H9 (cell line): ENCODE measurements around the gene SIDT2. TPM values are rescaled to one million over a fixed set of nuclear protein-coding genes. Genes with fewer than 3 reads are reported as not detected.

Experiments used
- DNase-seq: peaks from one replicate; pipeline ENCODE4 v3.0.0-alpha.2; 2017
- H2AFZ ChIP-seq: one replicate; pipeline ENCODE4 v1.6.1; 2013; ENCODE audit warnings: mild to moderate bottlenecking, low read length, control low read depth, moderate library complexity
- H2AK5ac ChIP-seq: 2 replicates; pipeline ENCODE4 v1.6.1; 2013; ENCODE audit warnings: low read length, control low read depth, mixed read lengths; ENCODE audit not compliant: insufficient read length
- H2BK120ac ChIP-seq: one replicate; pipeline ENCODE4 v1.6.1; 2013; ENCODE audit warnings: low read depth, mild to moderate bottlenecking, low read length, control low read depth, inconsistent platforms; ENCODE audit not compliant: poor library complexity, severe bottlenecking
- H2BK12ac ChIP-seq: 2 replicates; pipeline ENCODE4 v1.6.1; 2013; ENCODE audit warnings: low read length, control low read depth, mixed read lengths, low read depth; ENCODE audit not compliant: insufficient read length
- H2BK15ac ChIP-seq: 2 replicates; pipeline ENCODE4 v1.6.1; 2013; ENCODE audit warnings: low read depth, low read length, control low read depth
- H2BK20ac ChIP-seq: one replicate; pipeline ENCODE4 v1.6.1; 2013; ENCODE audit warnings: low read depth, mild to moderate bottlenecking, low read length, control low read depth, inconsistent platforms; ENCODE audit not compliant: poor library complexity, severe bottlenecking
- H2BK5ac ChIP-seq: 2 replicates; pipeline ENCODE4 v1.6.1; 2013; ENCODE audit warnings: low read length, control low read depth, mixed read lengths; ENCODE audit not compliant: insufficient read length
- H3K14ac ChIP-seq: 2 replicates; pipeline ENCODE4 v1.6.1; 2013; ENCODE audit warnings: low read length, control low read depth; ENCODE audit not compliant: insufficient read depth
- H3K18ac ChIP-seq: 2 replicates; pipeline ENCODE4 v1.6.1; 2013; ENCODE audit warnings: low read depth, mild to moderate bottlenecking, mixed read lengths, low read length, control low read depth; ENCODE audit not compliant: insufficient read length
- H3K23ac ChIP-seq: 2 replicates; pipeline ENCODE4 v1.6.1; 2013; ENCODE audit warnings: low read length, control low read depth, mixed read lengths, low read depth; ENCODE audit not compliant: insufficient read length
- H3K23me2 ChIP-seq: 2 replicates; pipeline ENCODE4 v1.6.1; 2013; ENCODE audit warnings: low read depth, mild to moderate bottlenecking, mixed read lengths, low read length, control low read depth; ENCODE audit not compliant: insufficient read length, poor library complexity, severe bottlenecking
- H3K27ac ChIP-seq: 2 replicates; pipeline ENCODE4 v1.5.1; 2013; ENCODE audit warnings: low read length, control low read depth, mixed read lengths, low read depth; ENCODE audit not compliant: insufficient read length
- H3K27me3 ChIP-seq: 2 replicates; pipeline ENCODE4 v1.6.1; 2013; ENCODE audit warnings: low read length, control low read depth, inconsistent platforms; ENCODE audit not compliant: insufficient read depth
- H3K4ac ChIP-seq: 2 replicates; pipeline ENCODE4 v1.6.1; 2013; ENCODE audit warnings: low read depth, mild to moderate bottlenecking, control low read depth, inconsistent platforms, low read length, moderate library complexity
- H3K4me1 ChIP-seq: 2 replicates; pipeline ENCODE4 v1.6.1; 2013; ENCODE audit warnings: low read length, control low read depth, inconsistent platforms; ENCODE audit not compliant: insufficient read depth
- H3K4me2 ChIP-seq: 2 replicates; pipeline ENCODE4 v1.6.1; 2013; ENCODE audit warnings: low read length, control low read depth, mixed read lengths; ENCODE audit not compliant: insufficient read length, insufficient read depth
- H3K56ac ChIP-seq: 2 replicates; pipeline ENCODE4 v1.6.1; 2013; ENCODE audit warnings: low read depth, mild to moderate bottlenecking, mixed read lengths, low read length, control low read depth; ENCODE audit not compliant: insufficient read length
- H3K79me1 ChIP-seq: 2 replicates; pipeline ENCODE4 v1.6.1; 2013; ENCODE audit warnings: low read depth, mild to moderate bottlenecking, moderate library complexity, low read length, control low read depth, inconsistent platforms; ENCODE audit not compliant: insufficient read depth, poor library complexity, severe bottlenecking
- H3K79me2 ChIP-seq: 2 replicates; pipeline ENCODE4 v1.6.1; 2013; ENCODE audit warnings: low read length, control low read depth, inconsistent platforms; ENCODE audit not compliant: insufficient read depth
- H3K9ac ChIP-seq: 2 replicates; pipeline ENCODE4 v1.6.1; 2013; ENCODE audit warnings: low read length, control low read depth, mixed read lengths; ENCODE audit not compliant: insufficient read length; ENCODE audit errors: extremely low read depth
- H3K9me3 ChIP-seq: one replicate; pipeline ENCODE4 v1.6.1; 2013; ENCODE audit warnings: low read depth, low read length, inconsistent platforms; ENCODE audit not compliant: control insufficient read depth
- H3T11ph ChIP-seq: one replicate; pipeline ENCODE4 v1.6.1; 2013; ENCODE audit warnings: mild to moderate bottlenecking, low read length, control low read depth, inconsistent platforms
- H4K20me1 ChIP-seq: one replicate; pipeline ENCODE4 v1.6.1; 2013; ENCODE audit not compliant: control insufficient read depth, insufficient read length, insufficient read depth
- H4K5ac ChIP-seq: 2 replicates; pipeline ENCODE4 v1.6.1; 2013; ENCODE audit warnings: low read depth, mild to moderate bottlenecking, mixed read lengths, low read length, control low read depth; ENCODE audit not compliant: insufficient read length
- H4K8ac ChIP-seq: replicated peaks from 2 replicates; pipeline ENCODE4 v1.6.1; 2013; ENCODE audit warnings: low read length, control low read depth, mixed read lengths, low read depth; ENCODE audit not compliant: insufficient read length
- H4K91ac ChIP-seq: 2 replicates; pipeline ENCODE4 v1.6.1; 2013; ENCODE audit warnings: low read depth, mild to moderate bottlenecking, moderate library complexity, mixed read lengths, low read length, control low read depth; ENCODE audit not compliant: insufficient read length
- H3K27ac Mint-ChIP-seq, 3 experiments: 2 replicates in 2 of 3; 3 replicates in 1 of 3; pipeline ENCODE4 v1.8.0; 2020 to 2021; ENCODE audit warnings: mixed read lengths in 3 of 3, mild to moderate bottlenecking in 1 of 3, moderate library complexity in 1 of 3
- H3K27me3 Mint-ChIP-seq: 2 replicates; pipeline ENCODE4 v1.8.0; 2021; ENCODE audit warnings: low read depth, mild to moderate bottlenecking, moderate library complexity, mixed read lengths
- H3K36me3 Mint-ChIP-seq, 3 experiments: 2 replicates in 2 of 3; 3 replicates in 1 of 3; pipeline ENCODE4 v1.8.0; 2020 to 2021; ENCODE audit warnings: low read depth in 3 of 3, mixed read lengths in 3 of 3; ENCODE audit not compliant: insufficient read depth in 1 of 3
- H3K4me1 Mint-ChIP-seq, 2 experiments: 2 replicates each; pipeline ENCODE4 v1.8.0; 2020; ENCODE audit warnings: mixed read lengths in 2 of 2
- H3K4me3 Mint-ChIP-seq, 2 experiments: 2 replicates in 1 of 2; 3 replicates in 1 of 2; pipeline ENCODE4 v1.8.0; 2020 to 2021; ENCODE audit warnings: mild to moderate bottlenecking in 2 of 2, mixed read lengths in 2 of 2, moderate library complexity in 1 of 2
- H3K9me3 Mint-ChIP-seq, 2 experiments: 2 replicates in 1 of 2; 3 replicates in 1 of 2; pipeline ENCODE4 v1.8.0; 2020; ENCODE audit warnings: mild to moderate bottlenecking in 2 of 2, mixed read lengths in 2 of 2, moderate library complexity in 1 of 2
- CTCF ChIP-seq: fragments of 200-600 bp; sonication (generic); conservative IDR thresholded peaks from 3 replicates; pipeline ENCODE4 v1.8.0; 2021; ENCODE audit warnings: antibody characterized with exemption, mild to moderate bottlenecking
- WGBS: extraction: QIAGEN DNeasy Blood & Tissue Kit; methylation state at CpG from one replicate; pipeline ENCODE4 v1.1.7; 2013; ENCODE audit warnings: missing lambda C conversion rate, low lambda C conversion rate, mixed read lengths; ENCODE audit not compliant: insufficient read length; ENCODE audit errors: extremely low coverage; 5-methylcytosine and 5-hydroxymethylcytosine counted together
- total RNA-seq: library from RNA; stranded (reverse); gene quantifications from 2 replicates; pipeline ENCODE4 v1.2.1, GENCODE V29; 2021

Gene SIDT2
- total RNA-seq, 1 experiment from 2014 or later, result 18.3 TPM

GRCh38 chr11:117210620-117211019, 32.1 kb downstream of the SIDT2 start:
- Mint-ChIP-seq H3K4me1 (peaks cover 0 to 4% of the 10 kb centered on the region in 2 experiments; a peak in 1 of 4 replicates), H3K9me3 (no peaks in the 10 kb centered on the region), H3K36me3 (peaks cover 4 to 19% (median 16%) of the 10 kb centered on the region in 3 experiments; a peak in 6 of 7 replicates), H3K27me3 (peaks cover 2% of the 10 kb centered on the region; the same call in 1 of the 2 replicates), H3K27ac (no peak overlapping the region), H3K4me3 (no peak overlapping the region)
- Histone ChIP-seq H2BK15ac (no peak overlapping the region), H3K9me3 (no peaks in the 10 kb centered on the region), H3K18ac (no peak overlapping the region), H4K8ac (no peak overlapping the region), H2BK5ac (no peak overlapping the region), H3K23ac (no peak overlapping the region), H3K56ac (no peak overlapping the region), H3K4me2 (no peak overlapping the region), H3K27me3 (no peaks in the 10 kb centered on the region), H2BK20ac (no peak overlapping the region), H4K91ac (no peak overlapping the region), H3K79me1 (no peaks in the 10 kb centered on the region), H2AFZ (no peak overlapping the region), H2BK12ac (no peak overlapping the region), H3K4me1 (no peaks in the 10 kb centered on the region), H3K23me2 (no peaks in the 10 kb centered on the region), H4K5ac (no peak overlapping the region), H3K9ac (no peak overlapping the region), H3K4ac (no peak overlapping the region), H2BK120ac (no peak overlapping the region), H3K27ac (no peak overlapping the region), H2AK5ac (no peak overlapping the region), H4K20me1 (no peaks in the 10 kb centered on the region), H3K79me2 (no peaks in the 10 kb centered on the region), H3T11ph (no peak overlapping the region), H3K14ac (no peak overlapping the region)
- no peak for TF ChIP-seq CTCF
- no CpG with 5 or more reads among the region's 3 CpGs for WGBS
- no peak for DNase-seq
